WERI-Rb-1 (cell line): ENCODE measurements around the gene AHCYL1.
A peak's percentile ranks its signal among the peaks of the same experiment; 100 is the strongest.

Source experiments
- DNase-seq: peaks from one replicate; pipeline ENCODE4 v3.0.0-alpha.2; 2020
- H3K27ac ChIP-seq: fragments of 250-450 bp; sonication (Bioruptor Pico); 2 replicates; pipeline ENCODE4 v1.5.1; 2020; ENCODE audit warnings: mild to moderate bottlenecking, moderate library complexity
- H3K27me3 ChIP-seq: fragments of 250-450 bp; sonication (Bioruptor Pico); 2 replicates; pipeline ENCODE4 v1.5.1; 2021; ENCODE audit warnings: mild to moderate bottlenecking, low read depth, moderate library complexity; ENCODE audit not compliant: insufficient read depth, severe bottlenecking
- H3K36me3 ChIP-seq: fragments of 250-450 bp; sonication (Bioruptor Pico); 2 replicates; pipeline ENCODE4 v1.5.1; 2020; ENCODE audit warnings: mild to moderate bottlenecking, moderate library complexity
- H3K4me3 ChIP-seq: 2 replicates; pipeline ENCODE4 v1.5.1; 2011; ENCODE audit warnings: low read depth, mild to moderate bottlenecking, control low read depth, low read length
- H3K9me3 ChIP-seq: fragments of 250-450 bp; sonication (Bioruptor Pico); 2 replicates; pipeline ENCODE4 v1.5.1; 2021; ENCODE audit warnings: mild to moderate bottlenecking, moderate library complexity; ENCODE audit not compliant: severe bottlenecking
- TF ChIP-seq, protein P1 (sequence below): IDR thresholded peaks from 2 replicates; pipeline ENCODE4 v1.5.1; 2011; ENCODE audit warnings: low read depth, mild to moderate bottlenecking, control low read depth, inconsistent platforms, low read length

AHCYL1 gene

DNA sequence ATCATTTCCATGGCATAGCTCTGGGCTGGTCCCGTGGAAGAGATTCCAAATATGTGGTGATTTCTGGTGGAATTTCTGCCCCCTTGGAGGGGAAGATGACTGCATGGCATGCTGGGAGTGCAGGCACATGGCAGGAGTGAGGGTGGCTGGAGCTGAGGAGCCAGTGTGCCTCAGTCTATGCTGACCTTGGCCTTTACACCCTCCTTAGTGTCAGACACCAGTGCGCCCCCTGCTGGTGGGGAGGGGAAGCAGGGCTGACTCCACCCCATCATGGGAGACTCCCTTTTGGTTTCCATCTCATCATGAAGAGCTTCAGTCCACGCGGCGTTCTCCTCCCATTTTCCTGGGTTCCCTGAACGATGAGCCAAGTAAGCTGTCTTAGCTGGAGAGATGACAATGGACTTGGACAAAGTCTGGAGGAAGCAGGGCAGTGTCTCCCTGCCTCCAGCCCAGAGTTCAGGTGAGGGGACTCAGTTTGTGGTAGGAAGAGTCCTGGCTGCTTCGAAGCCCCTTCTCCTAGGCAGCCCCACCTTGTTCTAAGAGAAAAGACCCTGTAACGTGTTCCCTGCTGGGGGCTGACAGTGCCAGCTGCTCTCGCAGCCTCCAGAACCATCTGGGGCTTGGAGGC, 75.6 kb downstream of the AHCYL1 start:
- Histone ChIP-seq H3K9me3 (no peaks in the 10 kb centered on the region), H3K27me3 (no peaks in the 10 kb centered on the region), H3K4me3 (no peak overlapping the region), H3K36me3 (peaks cover 40% of the 10 kb centered on the region), H3K27ac (no peak overlapping the region)
- DNase-seq, result peak; percentile 68
- TF ChIP-seq, protein P1, sequence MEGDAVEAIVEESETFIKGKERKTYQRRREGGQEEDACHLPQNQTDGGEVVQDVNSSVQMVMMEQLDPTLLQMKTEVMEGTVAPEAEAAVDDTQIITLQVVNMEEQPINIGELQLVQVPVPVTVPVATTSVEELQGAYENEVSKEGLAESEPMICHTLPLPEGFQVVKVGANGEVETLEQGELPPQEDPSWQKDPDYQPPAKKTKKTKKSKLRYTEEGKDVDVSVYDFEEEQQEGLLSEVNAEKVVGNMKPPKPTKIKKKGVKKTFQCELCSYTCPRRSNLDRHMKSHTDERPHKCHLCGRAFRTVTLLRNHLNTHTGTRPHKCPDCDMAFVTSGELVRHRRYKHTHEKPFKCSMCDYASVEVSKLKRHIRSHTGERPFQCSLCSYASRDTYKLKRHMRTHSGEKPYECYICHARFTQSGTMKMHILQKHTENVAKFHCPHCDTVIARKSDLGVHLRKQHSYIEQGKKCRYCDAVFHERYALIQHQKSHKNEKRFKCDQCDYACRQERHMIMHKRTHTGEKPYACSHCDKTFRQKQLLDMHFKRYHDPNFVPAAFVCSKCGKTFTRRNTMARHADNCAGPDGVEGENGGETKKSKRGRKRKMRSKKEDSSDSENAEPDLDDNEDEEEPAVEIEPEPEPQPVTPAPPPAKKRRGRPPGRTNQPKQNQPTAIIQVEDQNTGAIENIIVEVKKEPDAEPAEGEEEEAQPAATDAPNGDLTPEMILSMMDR, result peak; percentile 94

DNA sequence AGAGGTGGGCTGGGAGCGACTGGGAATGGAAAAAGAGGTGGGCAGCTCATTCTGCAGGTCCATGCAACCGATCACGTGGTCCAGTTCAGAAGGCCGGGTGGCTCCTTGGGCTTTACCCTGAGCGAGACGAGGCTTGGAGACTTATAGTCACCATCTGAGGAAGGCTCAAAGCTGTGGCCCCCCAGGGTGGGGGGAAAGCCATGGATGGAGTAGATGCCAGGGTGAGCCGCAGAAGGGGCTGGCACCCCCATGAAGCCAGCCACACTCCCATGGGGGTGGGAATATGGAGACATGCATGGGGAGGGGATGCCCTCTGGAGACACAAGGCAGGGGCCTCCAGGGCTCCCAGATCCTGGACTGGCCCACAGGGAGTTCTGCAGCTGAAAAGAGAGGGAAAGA, 76.1 kb downstream of the AHCYL1 start:
- H3K9me3 ChIP-seq, result no peaks in the 10 kb centered on the region
- H3K36me3 ChIP-seq, result peaks cover 35% of the 10 kb centered on the region
- no peak overlapping the region for H3K27ac ChIP-seq

DNA sequence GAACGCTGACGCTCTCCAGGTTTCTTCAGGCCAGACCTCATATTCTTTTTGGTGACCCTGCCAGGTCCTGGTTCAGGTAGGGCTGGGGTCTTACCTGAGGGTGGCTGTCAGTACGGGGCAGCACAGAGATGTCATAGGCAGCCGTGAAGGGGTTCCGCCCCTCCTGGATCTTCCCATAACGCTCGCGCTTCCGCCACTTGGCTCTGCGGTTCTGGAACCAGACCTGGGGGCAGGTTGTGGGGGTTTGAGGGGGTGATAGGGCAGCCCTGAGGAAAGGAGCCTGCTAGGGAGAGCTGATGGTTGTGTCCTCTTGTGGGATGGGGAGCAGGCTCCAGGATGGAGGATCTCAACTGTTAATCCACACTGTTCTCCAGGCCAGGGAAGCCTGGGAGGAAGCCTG, 76.8 kb downstream of the AHCYL1 start:
- no peaks in the 10 kb centered on the region for H3K9me3 ChIP-seq
- H3K27ac ChIP-seq, result no peak overlapping the region
- H3K36me3 ChIP-seq, result peaks cover 28% of the 10 kb centered on the region
- TF ChIP-seq, protein P1, result no peak
- H3K4me3 ChIP-seq, result no peak overlapping the region
- no peak for DNase-seq
- no peaks in the 10 kb centered on the region for H3K27me3 ChIP-seq

More for the DNA sequence above, 76.1 kb downstream of the AHCYL1 start:
- TF ChIP-seq, protein P1, result no peak
- no peaks in the 10 kb centered on the region for H3K27me3 ChIP-seq
- no peak overlapping the region for H3K4me3 ChIP-seq
- DNase-seq, result no peak

DNA sequence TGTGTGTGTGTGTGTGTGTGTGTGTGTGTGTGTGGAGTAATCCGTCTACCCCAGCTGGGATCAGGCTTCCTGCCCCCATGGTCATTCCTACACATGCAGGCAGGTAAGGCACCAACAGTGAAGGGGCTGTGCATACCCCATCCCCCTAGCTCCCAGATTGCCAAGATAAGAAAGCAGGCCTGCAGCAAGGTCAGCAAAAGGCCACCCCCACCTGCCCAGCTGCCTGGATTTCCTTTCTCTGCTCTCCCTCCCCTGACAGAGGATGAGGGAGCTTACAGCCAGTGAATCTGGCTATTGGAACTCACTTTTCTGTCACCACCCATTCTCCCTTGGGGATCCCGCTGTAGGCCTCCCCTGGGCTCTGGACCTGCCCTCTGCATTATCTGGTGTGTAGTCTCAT, 78.0 kb downstream of the AHCYL1 start:
- Histone ChIP-seq H3K4me3 (no peak overlapping the region), H3K27me3 (no peaks in the 10 kb centered on the region), H3K36me3 (peaks cover 16% of the 10 kb centered on the region), H3K9me3 (no peaks in the 10 kb centered on the region), H3K27ac (no peak overlapping the region)
- TF ChIP-seq, protein P1, result no peak
- peak; percentile 45 for DNase-seq

DNA sequence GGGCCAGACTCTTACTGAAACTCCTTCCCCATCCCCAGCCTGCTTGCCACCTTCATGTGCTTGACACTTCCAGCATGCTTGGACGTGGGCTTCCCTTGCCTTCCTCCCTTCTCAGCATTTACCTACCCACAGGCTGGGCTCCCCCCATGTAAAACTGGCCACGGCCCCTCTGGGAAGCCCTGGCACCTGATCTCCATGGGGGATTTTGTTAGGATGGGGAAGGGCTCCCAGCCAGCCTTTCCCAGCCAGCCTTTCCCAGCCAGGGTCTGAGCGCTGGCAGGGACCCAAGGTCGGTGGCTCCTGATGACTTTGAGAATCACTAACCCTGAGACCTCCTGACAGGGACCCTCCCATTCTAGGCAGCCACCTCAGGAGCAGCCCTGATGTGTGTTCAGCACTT, 79.2 kb downstream of the AHCYL1 start:
- Histone ChIP-seq H3K36me3 (peaks cover 10% of the 10 kb centered on the region), H3K4me3 (no peak overlapping the region), H3K9me3 (no peaks in the 10 kb centered on the region), H3K27ac (no peak overlapping the region), H3K27me3 (no peaks in the 10 kb centered on the region)
- no peak for DNase-seq
- TF ChIP-seq, protein P1, result no peak

DNA sequence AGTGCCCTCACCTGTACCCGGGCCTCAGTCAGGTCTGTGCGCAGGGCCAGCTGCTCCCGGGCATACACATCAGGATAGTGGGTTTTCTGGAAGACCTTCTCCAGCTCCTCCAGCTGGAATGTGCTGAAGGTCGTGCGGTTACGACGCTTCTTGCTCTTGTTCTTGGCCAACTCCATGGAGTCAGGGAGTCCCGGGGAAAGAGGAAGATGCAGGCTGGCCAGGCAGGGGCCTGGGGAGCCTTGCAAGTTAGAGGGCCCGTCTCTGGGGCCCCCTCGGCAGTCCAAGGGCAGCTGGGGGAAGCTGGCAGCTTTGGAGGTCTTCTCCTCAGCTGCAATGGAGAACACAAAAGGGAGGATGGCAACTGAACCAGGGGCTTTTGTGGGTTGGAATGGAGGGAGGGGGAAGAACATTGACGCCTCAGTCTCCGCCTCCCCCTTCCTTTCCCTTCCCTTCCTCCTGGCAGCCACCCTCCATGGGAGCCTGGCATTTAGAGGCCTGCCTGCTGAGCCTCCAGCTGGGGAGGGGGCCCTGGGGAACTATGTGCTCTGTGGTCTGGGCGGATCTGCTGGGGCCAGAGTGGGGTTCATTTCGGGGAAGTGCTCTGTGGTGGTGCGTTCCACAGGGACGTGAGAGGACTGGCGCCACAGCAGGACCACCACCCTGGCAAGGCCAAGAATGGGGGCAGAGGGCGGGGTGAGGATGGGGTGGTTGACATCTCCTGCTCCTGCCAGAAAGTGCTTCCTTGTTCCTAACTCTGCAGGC, 80.2 kb downstream of the AHCYL1 start:
- H3K36me3 ChIP-seq, result peaks cover 4% of the 10 kb centered on the region
- no peak overlapping the region for H3K4me3 ChIP-seq
- TF ChIP-seq, protein P1, result no peak
- no peak overlapping the region for H3K27ac ChIP-seq
- no peaks in the 10 kb centered on the region for H3K27me3 ChIP-seq
- no peaks in the 10 kb centered on the region for H3K9me3 ChIP-seq
- no peak for DNase-seq
